ENCODE results near the gene NHSL2. TPM values are rescaled to one million over a fixed set of nuclear protein-coding genes. Genes with fewer than 3 reads are reported as not detected.

NHSL2 gene
- polyA plus RNA-seq, 1 donor, result 8.2 TPM

- no peak for DNase-seq
These were observed 203.7 kb downstream of the NHSL2 start for GRCh38 chrX:72114306-72114705.

GRCh38 chrX:72114807-72115206 is 204.2 kb downstream of the NHSL2 start:
- no peak for DNase-seq

- no peak for DNase-seq
These were observed 204.7 kb downstream of the NHSL2 start for GRCh38 chrX:72115380-72115779.

GRCh38 chrX:72117636-72118210 is 207.1 kb downstream of the NHSL2 start:
- DNase-seq, result no peak

GRCh38 chrX:72120837-72121236 is 210.2 kb downstream of the NHSL2 start:
- DNase-seq, result no peak

- DNase-seq, result peak; percentile 56
These were observed 210.7 kb downstream of the NHSL2 start for GRCh38 chrX:72121383-72121782.

- DNase-seq, result no peak
These were observed 212.1 kb downstream of the NHSL2 start for GRCh38 chrX:72122621-72123337.

GRCh38 chrX:72123471-72124185 is 213.0 kb downstream of the NHSL2 start:
- no peak for DNase-seq

GRCh38 chrX:72124540-72125201 is 214.0 kb downstream of the NHSL2 start:
- DNase-seq, result no peak

- DNase-seq, result no peak
These were observed 214.8 kb downstream of the NHSL2 start for GRCh38 chrX:72125331-72126047.

GRCh38 chrX:72126048-72126415 is 215.4 kb downstream of the NHSL2 start:
- DNase-seq, result no peak

- peak; percentile 84 for DNase-seq
These were observed 216.0 kb downstream of the NHSL2 start for GRCh38 chrX:72126539-72127140.

GRCh38 chrX:72127332-72127731 is 216.7 kb downstream of the NHSL2 start:
- no peak for DNase-seq

- no peak for DNase-seq
These were observed 217.7 kb downstream of the NHSL2 start for GRCh38 chrX:72128183-72128834.

GRCh38 chrX:72128881-72129280 is 218.2 kb downstream of the NHSL2 start:
- no peak for DNase-seq

- no peak for DNase-seq
These were observed 219.0 kb downstream of the NHSL2 start for GRCh38 chrX:72129661-72130060.

GRCh38 chrX:72130156-72130761 is 219.6 kb downstream of the NHSL2 start:
- no peak for DNase-seq

GRCh38 chrX:72130762-72131250 is 220.2 kb downstream of the NHSL2 start:
- no peak for DNase-seq

GRCh38 chrX:72131317-72132294 is 221.0 kb downstream of the NHSL2 start, which contains the start of gene RTL5:
RTL5 (minus strand) TSS chrX:72131915.
- peak; percentile 88 for DNase-seq

GRCh38 chrX:72132456-72132855 is 221.8 kb downstream of the NHSL2 start:
- no peak for DNase-seq
